ENCODE measurements around the gene SLU7.

Gene SLU7

GRCh38 chr5:160450164-160450932 is 31.5 kb upstream of the SLU7 start:
- TF ChIP-seq, protein P1, sequence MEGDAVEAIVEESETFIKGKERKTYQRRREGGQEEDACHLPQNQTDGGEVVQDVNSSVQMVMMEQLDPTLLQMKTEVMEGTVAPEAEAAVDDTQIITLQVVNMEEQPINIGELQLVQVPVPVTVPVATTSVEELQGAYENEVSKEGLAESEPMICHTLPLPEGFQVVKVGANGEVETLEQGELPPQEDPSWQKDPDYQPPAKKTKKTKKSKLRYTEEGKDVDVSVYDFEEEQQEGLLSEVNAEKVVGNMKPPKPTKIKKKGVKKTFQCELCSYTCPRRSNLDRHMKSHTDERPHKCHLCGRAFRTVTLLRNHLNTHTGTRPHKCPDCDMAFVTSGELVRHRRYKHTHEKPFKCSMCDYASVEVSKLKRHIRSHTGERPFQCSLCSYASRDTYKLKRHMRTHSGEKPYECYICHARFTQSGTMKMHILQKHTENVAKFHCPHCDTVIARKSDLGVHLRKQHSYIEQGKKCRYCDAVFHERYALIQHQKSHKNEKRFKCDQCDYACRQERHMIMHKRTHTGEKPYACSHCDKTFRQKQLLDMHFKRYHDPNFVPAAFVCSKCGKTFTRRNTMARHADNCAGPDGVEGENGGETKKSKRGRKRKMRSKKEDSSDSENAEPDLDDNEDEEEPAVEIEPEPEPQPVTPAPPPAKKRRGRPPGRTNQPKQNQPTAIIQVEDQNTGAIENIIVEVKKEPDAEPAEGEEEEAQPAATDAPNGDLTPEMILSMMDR (conservative IDR thresholded peaks at IDR 0.05; ENCODE audit: low read depth, low read length): no peak
- no peak overlapping the region for H3K4me3 ChIP-seq (ENCODE audit: low read depth, low read length)
- DNase-seq (ENCODE audit: low read depth): no peak

DNA sequence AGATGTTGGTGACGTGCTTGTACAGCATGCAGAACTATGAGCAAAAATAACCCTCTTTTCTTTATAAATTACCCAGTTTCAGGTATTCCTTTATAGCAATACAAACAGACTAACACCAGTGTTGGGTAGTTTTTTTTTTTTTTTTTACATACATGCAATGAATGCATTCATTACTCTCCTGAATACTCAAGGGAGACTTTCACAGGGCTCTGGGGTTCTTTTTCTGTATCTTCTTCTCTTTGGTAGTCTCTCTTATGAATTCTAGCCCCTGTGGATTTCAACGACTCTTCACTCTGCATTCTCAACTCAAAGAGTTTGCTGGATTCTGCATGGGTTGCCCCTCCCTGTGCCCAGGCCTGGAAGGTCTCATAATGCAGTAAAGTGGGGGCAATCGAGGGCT is 30.6 kb upstream of the SLU7 start:
- no peak overlapping the region for H3K4me3 ChIP-seq (ENCODE audit: low read depth, low read length)
- TF ChIP-seq, protein P1 (conservative IDR thresholded peaks at IDR 0.05; ENCODE audit: low read depth, low read length): no peak
- no peak for DNase-seq (ENCODE audit: low read depth)

- no peak for DNase-seq (ENCODE audit: low read depth)
- H3K4me3 ChIP-seq (ENCODE audit: low read depth, low read length): no peak overlapping the region
- TF ChIP-seq, protein P1 (conservative IDR thresholded peaks at IDR 0.05; ENCODE audit: low read depth, low read length): no peak
These were observed 30.0 kb upstream of the SLU7 start for GRCh38 chr5:160448886-160449285.

DNA sequence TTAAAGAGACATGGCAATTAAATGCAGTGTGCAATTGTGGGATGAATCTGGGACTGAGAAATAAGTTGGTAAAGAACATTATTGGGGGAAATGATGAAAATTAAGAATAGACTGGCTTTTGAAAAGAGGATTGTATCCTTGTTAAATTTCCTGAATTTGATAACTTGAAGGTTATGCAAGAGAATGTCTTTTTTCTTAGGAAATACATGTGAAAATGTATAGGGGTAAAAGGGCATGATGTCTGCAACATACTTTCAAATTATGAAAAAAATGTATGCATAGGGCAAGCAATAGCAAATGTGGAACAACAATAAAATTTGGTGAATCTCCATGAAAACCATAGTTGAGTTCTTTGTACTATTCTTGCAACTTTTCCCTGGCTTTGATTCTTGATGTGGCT is 26.9 kb upstream of the SLU7 start:
- H3K4me3 ChIP-seq (ENCODE audit: low read depth, low read length): no peak overlapping the region
- no peak for DNase-seq (ENCODE audit: low read depth)
- TF ChIP-seq, protein P1 (conservative IDR thresholded peaks at IDR 0.05; ENCODE audit: low read depth, low read length): no peak

DNA sequence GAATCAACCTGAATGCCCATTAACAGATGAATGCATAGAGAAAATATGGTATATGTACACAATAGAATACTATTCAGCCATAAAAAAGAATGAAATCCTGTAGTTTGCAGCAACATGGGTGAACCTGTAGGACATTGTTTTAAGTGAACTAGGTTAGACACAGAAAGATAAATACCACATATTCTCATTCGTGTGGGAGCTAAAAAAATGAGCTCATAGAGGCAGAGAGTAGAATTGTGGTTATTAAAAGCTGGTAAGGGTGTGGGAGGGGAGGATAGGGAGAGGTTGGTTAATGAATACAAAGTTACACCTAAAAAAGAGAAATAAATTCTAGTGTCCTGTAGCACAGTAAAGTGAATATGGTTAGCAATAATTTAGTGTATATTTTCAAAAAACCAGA is 26.3 kb upstream of the SLU7 start:
- TF ChIP-seq, protein P1 (conservative IDR thresholded peaks at IDR 0.05; ENCODE audit: low read depth, low read length): no peak
- DNase-seq (ENCODE audit: low read depth): no peak
- no peak overlapping the region for H3K4me3 ChIP-seq (ENCODE audit: low read depth, low read length)

DNA sequence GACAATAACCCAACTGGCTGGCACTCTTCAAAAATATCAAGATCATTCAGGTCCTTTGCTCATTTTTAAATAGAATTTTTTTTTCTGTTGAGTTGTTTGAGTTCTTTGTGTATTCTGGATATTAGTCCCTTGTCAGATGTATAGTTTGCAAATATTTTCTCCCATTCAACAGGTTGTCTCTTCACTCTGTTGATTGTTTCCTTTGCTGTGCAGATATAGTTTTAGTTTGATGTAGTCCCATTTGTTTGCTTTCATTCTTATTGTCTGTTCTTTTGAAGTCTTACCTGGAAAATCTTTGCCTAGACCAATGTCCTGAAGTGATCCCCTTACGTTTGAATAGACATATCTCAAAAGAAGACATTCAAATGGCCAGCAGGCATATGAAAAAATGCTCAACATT is 25.5 kb upstream of the SLU7 start:
- no peak for DNase-seq (ENCODE audit: low read depth)
- TF ChIP-seq, protein P1 (conservative IDR thresholded peaks at IDR 0.05; ENCODE audit: low read depth, low read length): no peak

GRCh38 chr5:160442824-160443431 is 24.0 kb upstream of the SLU7 start:
- H3K4me3 ChIP-seq (ENCODE audit: low read depth, low read length): no peak overlapping the region
- TF ChIP-seq, protein P1 (conservative IDR thresholded peaks at IDR 0.05; ENCODE audit: low read depth, low read length): no peak
- no peak for DNase-seq (ENCODE audit: low read depth)

More for the DNA sequence above, 25.5 kb upstream of the SLU7 start:
- H3K4me3 ChIP-seq (ENCODE audit: low read depth, low read length): no peak overlapping the region

Measured in choroid plexus epithelial cell (primary cell).